ENCODE data around the gene GKN2.
"Not testable (repeated sequence)": the region's sequence is repeated elsewhere in the genome, so short reads cannot be mapped to it uniquely, and the experiment has no call there.

Gene GKN2

GRCh38 chr2:68917034-68917718, 35.5 kb downstream of the GKN2 start:
- DNase-seq = no peak

DNA sequence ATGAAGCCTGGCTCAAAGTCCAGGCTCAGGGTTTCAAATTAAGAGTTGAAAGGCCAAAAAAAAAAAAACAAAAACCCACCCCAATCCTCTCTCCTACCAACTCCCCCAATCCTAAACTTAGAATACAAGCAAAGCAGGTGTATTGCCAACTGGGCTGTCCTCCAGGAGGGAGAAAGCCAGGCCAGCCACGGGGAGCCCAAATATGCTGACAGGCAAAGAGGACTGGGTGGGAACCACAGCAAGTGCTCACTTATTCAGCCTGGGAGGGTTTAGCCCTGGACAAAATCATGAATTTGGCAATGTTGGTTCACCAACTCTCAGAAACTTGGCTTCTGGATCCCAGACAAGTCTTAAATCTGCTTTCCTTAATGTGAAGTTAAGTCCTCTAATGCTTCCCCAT, 36.5 kb downstream of the GKN2 start:
- no peak for DNase-seq

GRCh38 chr2:68915393-68915792, 37.3 kb downstream of the GKN2 start:
- DNase-seq = no peak

- DNase-seq = no peak
These were observed 39.3 kb downstream of the GKN2 start for GRCh38 chr2:68913359-68913758.

- DNase-seq = no peak
These were observed 40.0 kb downstream of the GKN2 start for GRCh38 chr2:68912732-68913131.

GRCh38 chr2:68912111-68912510, 40.6 kb downstream of the GKN2 start:
- no peak for DNase-seq

GRCh38 chr2:68911709-68912108, 41.0 kb downstream of the GKN2 start:
- DNase-seq = no peak

DNA sequence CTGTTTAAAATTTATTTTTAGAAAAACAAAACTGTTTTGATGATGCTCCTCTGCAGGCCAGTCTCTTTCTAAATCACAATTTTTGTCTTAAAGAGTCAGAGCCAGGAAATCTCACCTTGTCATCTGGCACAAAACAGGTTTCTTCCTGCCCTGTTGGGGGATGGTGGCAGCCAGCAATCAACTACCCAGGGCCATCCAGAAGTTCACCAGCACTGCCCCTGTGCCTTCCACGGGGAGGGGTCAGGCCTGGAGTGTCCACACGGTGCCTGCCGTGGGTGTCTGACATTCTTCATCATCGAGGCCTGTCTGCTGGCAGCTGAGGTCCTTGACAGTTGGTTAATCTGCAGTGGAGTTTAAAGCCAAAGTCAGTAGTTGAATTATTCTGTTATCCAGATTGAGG, 41.4 kb downstream of the GKN2 start:
- DNase-seq = no peak

DNA sequence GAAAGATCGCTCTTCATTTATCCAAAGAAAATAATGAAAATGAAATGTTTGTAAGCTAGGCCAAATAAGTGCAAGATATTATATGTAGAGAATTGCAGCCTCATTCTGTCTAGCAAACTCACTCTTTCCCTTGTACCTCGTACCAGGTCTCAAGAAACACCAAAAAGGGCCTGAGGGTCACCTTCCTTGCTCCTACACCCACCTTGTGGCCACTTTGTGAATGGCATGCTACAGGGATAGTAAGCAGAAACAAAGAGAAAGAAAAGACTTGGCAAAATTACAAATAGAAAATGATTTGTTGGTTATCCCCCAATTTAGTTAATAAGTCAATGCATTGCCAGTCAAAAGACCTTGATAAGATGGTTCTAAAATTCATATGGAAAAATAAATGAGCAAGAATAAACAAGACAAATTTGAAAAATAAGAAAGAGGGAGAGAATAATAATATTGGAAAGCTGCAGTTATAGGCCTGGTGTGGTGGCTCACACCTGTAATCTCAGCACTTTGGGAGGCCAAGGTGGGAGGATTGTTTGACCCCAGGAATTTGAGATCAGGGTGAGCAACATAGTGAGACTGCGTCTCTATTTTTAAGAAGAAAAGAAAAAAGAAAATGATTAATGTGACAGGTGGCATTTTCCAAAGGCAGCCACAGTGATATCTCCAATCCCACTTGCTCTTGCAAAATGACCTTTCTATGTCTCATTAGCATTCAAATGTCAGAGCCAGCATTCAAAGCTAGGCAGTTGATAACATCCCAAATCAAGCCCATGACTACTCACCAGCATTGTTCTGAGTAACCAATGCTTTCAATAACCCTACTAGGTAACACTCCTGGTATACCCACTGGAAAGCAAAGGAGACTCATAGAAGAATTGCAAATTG, 42.7 kb downstream of the GKN2 start:
- DNase-seq = peak; percentile 46 to 60

- DNase-seq = no peak
These were observed 44.2 kb downstream of the GKN2 start for GRCh38 chr2:68908392-68908970.

GRCh38 chr2:68907920-68908253, 44.8 kb downstream of the GKN2 start:
- no peak for DNase-seq

GRCh38 chr2:68907232-68907919, 45.3 kb downstream of the GKN2 start:
- no peak for DNase-seq

GRCh38 chr2:68906716-68907115, 46.0 kb downstream of the GKN2 start:
- no peak for DNase-seq

GRCh38 chr2:68905116-68905515, 47.6 kb downstream of the GKN2 start:
- DNase-seq = no peak

GRCh38 chr2:68901561-68901960, 51.1 kb downstream of the GKN2 start:
- no peak for DNase-seq

DNA sequence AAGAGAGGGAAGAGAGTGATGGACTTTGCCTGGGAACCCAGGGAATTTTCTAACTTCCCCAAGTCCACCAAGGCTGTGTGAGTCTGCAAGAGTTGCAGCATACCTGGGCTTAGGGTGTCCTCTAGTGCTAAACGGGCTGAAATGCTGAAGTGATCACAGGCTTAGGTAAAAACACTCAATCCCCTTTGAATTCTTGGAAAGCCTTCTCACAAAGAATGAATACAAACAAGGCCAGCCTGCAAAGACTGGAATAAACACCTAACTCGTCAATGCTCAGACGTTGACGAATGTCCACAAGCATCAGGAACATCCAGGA, 51.5 kb downstream of the GKN2 start:
- DNase-seq = no peak

- DNase-seq = no peak
These were observed 52.0 kb downstream of the GKN2 start for GRCh38 chr2:68900496-68901198.

- not testable (repeated sequence) for DNase-seq
These were observed 56.7 kb downstream of the GKN2 start for GRCh38 chr2:68895981-68896380.
